Ectodermal cell (in vitro differentiated cells): ENCODE results near the gene KCTD19.

Experiments used
- H3K27ac ChIP-seq: 2 replicates; pipeline ENCODE4 v1.7.0; 2013; ENCODE audit warnings: mild to moderate bottlenecking, low read depth, low read length; ENCODE audit not compliant: insufficient read depth, poor library complexity, severe bottlenecking
- H3K27me3 ChIP-seq: 2 replicates; pipeline ENCODE4 v1.7.0; 2013; ENCODE audit warnings: mild to moderate bottlenecking, low read length; ENCODE audit not compliant: insufficient read depth, control insufficient read depth, poor library complexity, severe bottlenecking
- H3K36me3 ChIP-seq: one replicate; pipeline ENCODE4 v1.7.0; 2013; ENCODE audit warnings: low read length; ENCODE audit not compliant: control insufficient read depth, insufficient read depth
- H3K4me1 ChIP-seq: one replicate; pipeline ENCODE4 v1.7.0; 2013; ENCODE audit warnings: low read length; ENCODE audit not compliant: control insufficient read depth, insufficient read depth
- H3K4me3 ChIP-seq: 2 replicates; pipeline ENCODE4 v1.7.0; 2013; ENCODE audit warnings: low read depth, low read length, control low read depth; ENCODE audit not compliant: insufficient read depth
- H3K9me3 ChIP-seq: 2 replicates; pipeline ENCODE4 v1.7.0; 2013; ENCODE audit warnings: mild to moderate bottlenecking, low read length, moderate library complexity; ENCODE audit not compliant: control insufficient read depth
- WGBS, 2 experiments: methylation state at CpG; one replicate each; pipeline ENCODE4 v1.1.7; 2013; ENCODE audit warnings: missing lambda C conversion rate in 2 of 2; 5-methylcytosine and 5-hydroxymethylcytosine counted together

The KCTD19 gene

GRCh38 chr16:67277999-67278772 is 48.4 kb downstream of the KCTD19 start:
- H3K4me3 ChIP-seq: peak overlapping the region; percentile 29
- H3K27ac ChIP-seq: no peak overlapping the region
- no peaks in the 10 kb centered on the region for H3K4me1 ChIP-seq
- no peaks in the 10 kb centered on the region for H3K9me3 ChIP-seq
- H3K27me3 ChIP-seq: peaks cover 21% of the 10 kb centered on the region
- WGBS, 2 experiments: 84 to 89% methylated on average over 13 of the region's 13 CpGs
- no peaks in the 10 kb centered on the region for H3K36me3 ChIP-seq

- 93 to 94% methylated on average over 4 of the region's 4 CpGs for WGBS, 2 experiments
- no peak overlapping the region for H3K4me3 ChIP-seq
- no peaks in the 10 kb centered on the region for H3K36me3 ChIP-seq
- H3K9me3 ChIP-seq: no peaks in the 10 kb centered on the region
- H3K4me1 ChIP-seq: no peaks in the 10 kb centered on the region
- no peak overlapping the region for H3K27ac ChIP-seq
- peaks cover 21% of the 10 kb centered on the region for H3K27me3 ChIP-seq
Observed at GRCh38 chr16:67277294-67277998, 49.1 kb downstream of the KCTD19 start.

GRCh38 chr16:67275321-67275720 is 51.2 kb downstream of the KCTD19 start:
- Histone ChIP-seq H3K4me3 (no peak overlapping the region), H3K9me3 (no peaks in the 10 kb centered on the region), H3K36me3 (no peaks in the 10 kb centered on the region), H3K27ac (no peak overlapping the region), H3K4me1 (no peaks in the 10 kb centered on the region), H3K27me3 (peaks cover 21% of the 10 kb centered on the region)
- WGBS, 2 experiments: 100% methylated on average over 2 of the region's 2 CpGs

DNA sequence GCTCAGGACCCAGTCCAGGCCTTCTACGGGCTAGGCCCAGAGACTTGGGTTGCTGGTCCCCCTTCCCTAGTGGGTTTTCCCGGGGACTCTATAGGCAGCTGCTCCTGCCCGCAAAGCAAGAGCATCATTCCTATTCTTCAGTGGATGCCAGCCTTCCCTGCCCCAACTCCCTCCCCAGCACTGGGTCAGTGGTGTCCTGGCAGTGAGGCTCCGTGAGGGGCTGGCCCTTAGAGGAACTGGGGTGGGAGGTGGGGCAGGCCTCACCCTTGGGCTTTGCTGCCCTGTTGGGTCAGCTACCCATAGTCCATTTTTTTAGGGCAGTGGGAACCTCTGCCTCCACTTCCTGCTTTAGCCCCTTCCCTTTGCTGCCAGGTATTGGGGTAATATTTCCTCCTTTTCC is 55.1 kb downstream of the KCTD19 start:
- Histone ChIP-seq H3K27ac (no peak overlapping the region), H3K36me3 (no peaks in the 10 kb centered on the region), H3K4me3 (no peak overlapping the region), H3K4me1 (no peaks in the 10 kb centered on the region), H3K27me3 (no peaks in the 10 kb centered on the region), H3K9me3 (no peaks in the 10 kb centered on the region)
- WGBS, 2 experiments: 85 to 93% methylated on average over 4 of the region's 4 CpGs

- 89 to 92% methylated on average over 11 of the region's 11 CpGs for WGBS, 2 experiments
- Histone ChIP-seq H3K4me1 (no peaks in the 10 kb centered on the region), H3K4me3 (no peak overlapping the region), H3K36me3 (no peaks in the 10 kb centered on the region), H3K27me3 (no peaks in the 10 kb centered on the region), H3K27ac (no peak overlapping the region), H3K9me3 (no peaks in the 10 kb centered on the region)
Observed at GRCh38 chr16:67270931-67271338, 55.6 kb downstream of the KCTD19 start.

DNA sequence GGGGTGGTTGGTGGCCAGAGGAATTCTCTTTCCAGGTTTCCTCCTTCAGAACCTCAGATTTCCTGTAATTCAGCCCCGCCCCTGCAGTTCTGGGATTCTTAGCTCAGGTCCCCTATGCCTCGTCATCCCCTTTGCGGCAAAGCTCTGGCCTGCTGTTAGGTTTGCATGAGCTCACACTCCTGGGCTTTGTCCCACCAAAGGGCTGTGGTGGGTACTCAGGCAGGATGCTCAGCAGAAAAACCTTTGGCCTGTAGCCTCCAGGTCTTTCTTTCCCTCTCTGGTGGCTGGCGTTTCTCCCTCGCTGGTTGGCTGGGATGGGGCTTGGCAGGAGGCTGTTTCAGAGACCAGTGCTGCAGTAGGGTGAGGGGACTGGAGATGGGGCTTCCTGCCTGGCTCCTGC is 56.8 kb downstream of the KCTD19 start:
- WGBS, 2 experiments: 60 to 65% methylated on average over 3 to 5 of the region's 5 CpGs
- Histone ChIP-seq H3K4me1 (no peaks in the 10 kb centered on the region), H3K9me3 (no peaks in the 10 kb centered on the region), H3K4me3 (no peak overlapping the region), H3K27ac (no peak overlapping the region), H3K36me3 (no peaks in the 10 kb centered on the region), H3K27me3 (no peaks in the 10 kb centered on the region)

GRCh38 chr16:67268136-67268579 is 58.4 kb downstream of the KCTD19 start:
- Histone ChIP-seq H3K27ac (no peak overlapping the region), H3K27me3 (no peaks in the 10 kb centered on the region), H3K4me3 (no peak overlapping the region), H3K4me1 (no peaks in the 10 kb centered on the region), H3K36me3 (no peaks in the 10 kb centered on the region), H3K9me3 (no peaks in the 10 kb centered on the region)
- WGBS, 2 experiments: 82 to 87% methylated on average over 5 of the region's 5 CpGs

GRCh38 chr16:67265834-67266233 is 60.7 kb downstream of the KCTD19 start:
- no peaks in the 10 kb centered on the region for H3K27me3 ChIP-seq
- no peaks in the 10 kb centered on the region for H3K9me3 ChIP-seq
- H3K4me1 ChIP-seq: no peaks in the 10 kb centered on the region
- no peak overlapping the region for H3K4me3 ChIP-seq
- H3K36me3 ChIP-seq: no peaks in the 10 kb centered on the region
- 85 to 86% methylated on average over 8 of the region's 8 CpGs for WGBS, 2 experiments
- no peak overlapping the region for H3K27ac ChIP-seq

DNA sequence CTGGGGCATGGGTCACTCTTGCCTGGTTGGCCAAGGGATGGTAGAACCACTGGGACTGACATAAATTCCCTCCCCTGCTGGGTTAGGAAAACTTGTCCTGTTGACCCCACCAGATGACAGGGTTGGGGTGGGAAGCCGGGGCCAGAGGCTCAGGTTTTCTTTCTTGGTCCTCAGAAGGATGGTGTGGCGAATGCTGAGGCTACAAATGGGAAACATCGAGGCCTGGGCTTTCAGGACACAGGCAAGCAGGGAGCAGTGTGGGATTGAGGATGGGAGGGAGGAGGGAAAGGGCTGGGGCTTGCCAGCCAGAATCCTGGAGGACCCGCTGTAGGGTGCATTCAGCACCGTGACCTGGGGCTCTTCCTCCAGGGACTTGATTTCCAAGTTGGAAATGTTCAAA is 61.7 kb downstream of the KCTD19 start:
- Histone ChIP-seq H3K4me1 (no peaks in the 10 kb centered on the region), H3K27me3 (no peaks in the 10 kb centered on the region), H3K4me3 (no peak overlapping the region), H3K27ac (no peak overlapping the region), H3K36me3 (no peaks in the 10 kb centered on the region), H3K9me3 (no peaks in the 10 kb centered on the region)
- 93 to 96% methylated on average over 5 of the region's 5 CpGs for WGBS, 2 experiments

DNA sequence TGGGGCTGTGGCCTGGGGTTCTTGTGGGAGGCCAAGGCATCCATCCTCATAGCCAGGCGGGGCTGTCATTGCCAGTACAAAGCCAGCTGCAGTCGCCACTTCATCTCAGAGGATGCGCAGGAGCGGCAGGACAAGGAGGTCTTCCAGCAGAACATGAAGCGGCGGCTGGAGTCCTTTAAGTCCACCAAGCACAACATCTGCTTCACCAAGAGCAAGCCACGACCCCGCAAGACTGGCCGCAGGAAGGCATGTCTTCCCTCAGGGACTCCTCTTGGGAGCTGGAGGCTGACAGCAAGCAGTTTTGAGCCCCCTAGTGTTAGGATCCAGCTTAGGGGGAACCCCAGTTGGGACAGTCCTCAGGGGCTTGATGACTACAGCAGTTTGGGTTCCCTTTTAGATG is 62.3 kb downstream of the KCTD19 start:
- no peak overlapping the region for H3K27ac ChIP-seq
- H3K9me3 ChIP-seq: no peaks in the 10 kb centered on the region
- no peak overlapping the region for H3K4me3 ChIP-seq
- H3K27me3 ChIP-seq: no peaks in the 10 kb centered on the region
- 88 to 90% methylated on average over 9 of the region's 9 CpGs for WGBS, 2 experiments
- H3K36me3 ChIP-seq: no peaks in the 10 kb centered on the region
- H3K4me1 ChIP-seq: no peaks in the 10 kb centered on the region
